ENCODE data around the gene TRIM52. TPM values are rescaled to one million over a fixed set of nuclear protein-coding genes. Genes with fewer than 3 reads are reported as not detected.

Gene TRIM52
- total and polyA plus RNA-seq, 2 of the 13 experiments (the other 11 are each of a cell fraction or from before 2014, with no cell fraction given) = 7.2 to 11.6 TPM

- TF ChIP-seq, protein P1, sequence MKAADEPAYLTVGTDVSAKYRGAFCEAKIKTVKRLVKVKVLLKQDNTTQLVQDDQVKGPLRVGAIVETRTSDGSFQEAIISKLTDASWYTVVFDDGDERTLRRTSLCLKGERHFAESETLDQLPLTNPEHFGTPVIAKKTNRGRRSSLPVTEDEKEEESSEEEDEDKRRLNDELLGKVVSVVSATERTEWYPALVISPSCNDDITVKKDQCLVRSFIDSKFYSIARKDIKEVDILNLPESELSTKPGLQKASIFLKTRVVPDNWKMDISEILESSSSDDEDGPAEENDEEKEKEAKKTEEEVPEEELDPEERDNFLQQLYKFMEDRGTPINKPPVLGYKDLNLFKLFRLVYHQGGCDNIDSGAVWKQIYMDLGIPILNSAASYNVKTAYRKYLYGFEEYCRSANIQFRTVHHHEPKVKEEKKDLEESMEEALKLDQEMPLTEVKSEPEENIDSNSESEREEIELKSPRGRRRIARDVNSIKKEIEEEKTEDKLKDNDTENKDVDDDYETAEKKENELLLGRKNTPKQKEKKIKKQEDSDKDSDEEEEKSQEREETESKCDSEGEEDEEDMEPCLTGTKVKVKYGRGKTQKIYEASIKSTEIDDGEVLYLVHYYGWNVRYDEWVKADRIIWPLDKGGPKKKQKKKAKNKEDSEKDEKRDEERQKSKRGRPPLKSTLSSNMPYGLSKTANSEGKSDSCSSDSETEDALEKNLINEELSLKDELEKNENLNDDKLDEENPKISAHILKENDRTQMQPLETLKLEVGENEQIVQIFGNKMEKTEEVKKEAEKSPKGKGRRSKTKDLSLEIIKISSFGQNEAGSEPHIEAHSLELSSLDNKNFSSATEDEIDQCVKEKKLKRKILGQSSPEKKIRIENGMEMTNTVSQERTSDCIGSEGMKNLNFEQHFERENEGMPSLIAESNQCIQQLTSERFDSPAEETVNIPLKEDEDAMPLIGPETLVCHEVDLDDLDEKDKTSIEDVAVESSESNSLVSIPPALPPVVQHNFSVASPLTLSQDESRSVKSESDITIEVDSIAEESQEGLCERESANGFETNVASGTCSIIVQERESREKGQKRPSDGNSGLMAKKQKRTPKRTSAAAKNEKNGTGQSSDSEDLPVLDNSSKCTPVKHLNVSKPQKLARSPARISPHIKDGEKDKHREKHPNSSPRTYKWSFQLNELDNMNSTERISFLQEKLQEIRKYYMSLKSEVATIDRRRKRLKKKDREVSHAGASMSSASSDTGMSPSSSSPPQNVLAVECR (CRISPR knock-in tag; IDR thresholded peaks at IDR 0.05; ENCODE audit: borderline replicate concordance) = no peak
- TF ChIP-seq ZSCAN9 (CRISPR knock-in tag; IDR thresholded peaks at IDR 0.05; ENCODE audit: borderline replicate concordance) (peak; percentile 37; the same call in 1 of the 2 replicates), TEAD3 (CRISPR knock-in tag; optimal IDR thresholded peaks at IDR 0.05; ENCODE audit: borderline replicate concordance) (peak; percentile 14), CCAR2 (optimal IDR thresholded peaks at IDR 0.05; ENCODE audit: low read depth, low read length) (no peak), NFATC3 (CRISPR knock-in tag; IDR thresholded peaks at IDR 0.05) (no peak), ZNF713 (CRISPR knock-in tag; IDR thresholded peaks at IDR 0.05) (0 out of 2 replicates have a peak, but pooled peaks have one; percentile 69), NCOA5 (CRISPR knock-in tag; IDR thresholded peaks at IDR 0.05) (0 out of 2 replicates have a peak, but pooled peaks have one; percentile 73), ZNF18 (CRISPR knock-in tag; IDR thresholded peaks at IDR 0.05; ENCODE audit: insufficient replicate concordance) (peak; percentile 51), ZUFSP (CRISPR knock-in tag; IDR thresholded peaks at IDR 0.05; ENCODE audit: borderline replicate concordance) (no peak), HIVEP1 (CRISPR knock-in tag; IDR thresholded peaks at IDR 0.05) (no peak), NFIC (IDR thresholded peaks at IDR 0.05; ENCODE audit: low read length) (no peak)
- TF ChIP-seq, protein P2, sequence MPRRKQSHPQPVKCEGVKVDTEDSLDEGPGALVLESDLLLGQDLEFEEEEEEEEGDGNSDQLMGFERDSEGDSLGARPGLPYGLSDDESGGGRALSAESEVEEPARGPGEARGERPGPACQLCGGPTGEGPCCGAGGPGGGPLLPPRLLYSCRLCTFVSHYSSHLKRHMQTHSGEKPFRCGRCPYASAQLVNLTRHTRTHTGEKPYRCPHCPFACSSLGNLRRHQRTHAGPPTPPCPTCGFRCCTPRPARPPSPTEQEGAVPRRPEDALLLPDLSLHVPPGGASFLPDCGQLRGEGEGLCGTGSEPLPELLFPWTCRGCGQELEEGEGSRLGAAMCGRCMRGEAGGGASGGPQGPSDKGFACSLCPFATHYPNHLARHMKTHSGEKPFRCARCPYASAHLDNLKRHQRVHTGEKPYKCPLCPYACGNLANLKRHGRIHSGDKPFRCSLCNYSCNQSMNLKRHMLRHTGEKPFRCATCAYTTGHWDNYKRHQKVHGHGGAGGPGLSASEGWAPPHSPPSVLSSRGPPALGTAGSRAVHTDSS (CRISPR knock-in tag; conservative IDR thresholded peaks at IDR 0.05) = 0 out of 2 replicates have a peak, but pooled peaks have one; percentile 22
- TF ChIP-seq, protein P3, sequence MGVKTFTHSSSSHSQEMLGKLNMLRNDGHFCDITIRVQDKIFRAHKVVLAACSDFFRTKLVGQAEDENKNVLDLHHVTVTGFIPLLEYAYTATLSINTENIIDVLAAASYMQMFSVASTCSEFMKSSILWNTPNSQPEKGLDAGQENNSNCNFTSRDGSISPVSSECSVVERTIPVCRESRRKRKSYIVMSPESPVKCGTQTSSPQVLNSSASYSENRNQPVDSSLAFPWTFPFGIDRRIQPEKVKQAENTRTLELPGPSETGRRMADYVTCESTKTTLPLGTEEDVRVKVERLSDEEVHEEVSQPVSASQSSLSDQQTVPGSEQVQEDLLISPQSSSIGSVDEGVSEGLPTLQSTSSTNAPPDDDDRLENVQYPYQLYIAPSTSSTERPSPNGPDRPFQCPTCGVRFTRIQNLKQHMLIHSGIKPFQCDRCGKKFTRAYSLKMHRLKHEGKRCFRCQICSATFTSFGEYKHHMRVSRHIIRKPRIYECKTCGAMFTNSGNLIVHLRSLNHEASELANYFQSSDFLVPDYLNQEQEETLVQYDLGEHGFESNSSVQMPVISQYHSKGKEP (CRISPR knock-in tag; IDR thresholded peaks at IDR 0.05) = no peak
- TF ChIP-seq, protein P4, sequence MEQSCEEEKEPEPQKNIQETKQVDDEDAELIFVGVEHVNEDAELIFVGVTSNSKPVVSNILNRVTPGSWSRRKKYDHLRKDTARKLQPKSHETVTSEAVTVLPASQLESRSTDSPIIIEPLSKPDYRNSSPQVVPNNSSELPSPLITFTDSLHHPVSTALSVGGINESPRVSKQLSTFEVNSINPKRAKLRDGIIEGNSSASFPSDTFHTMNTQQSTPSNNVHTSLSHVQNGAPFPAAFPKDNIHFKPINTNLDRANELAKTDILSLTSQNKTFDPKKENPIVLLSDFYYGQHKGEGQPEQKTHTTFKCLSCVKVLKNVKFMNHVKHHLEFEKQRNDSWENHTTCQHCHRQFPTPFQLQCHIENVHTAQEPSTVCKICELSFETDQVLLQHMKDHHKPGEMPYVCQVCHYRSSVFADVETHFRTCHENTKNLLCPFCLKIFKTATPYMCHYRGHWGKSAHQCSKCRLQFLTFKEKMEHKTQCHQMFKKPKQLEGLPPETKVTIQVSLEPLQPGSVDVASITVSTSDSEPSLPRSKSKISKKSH (CRISPR knock-in tag; IDR thresholded peaks at IDR 0.05; ENCODE audit: borderline replicate concordance) = no peak; the same call in 1 of the 2 replicates
Observed at GRCh38 chr5:181261320-181262049, 542 bp upstream of the TRIM52 start (continued).

Measured in HepG2 (cell line).